Activated CD8-positive, alpha-beta T cell treated with anti-CD3 and anti-CD28 coated beads for 36 hours (primary cell): Measurements from ENCODE around the gene CACNA2D4. TPM values are rescaled to one million over a fixed set of nuclear protein-coding genes. Genes with fewer than 3 reads are reported as not detected.

Source experiments
- ATAC-seq: fragments of 200-7000 bp; cut with Tn5 transposase; one replicate; pipeline ENCODE4 v1.10.0; 2021; ENCODE audit warnings: mild to moderate bottlenecking, moderate library complexity
- CTCF ChIA-PET: fragments of 350-600 bp; sonication (Branson Sonifier 250); formaldehyde crosslinking; loops from one replicate; lab custom pipeline; 2021; ENCODE audit warnings: antibody characterized with exemption; lab: Charles Lee
- POLR2A ChIA-PET: fragments of 350-600 bp; sonication (Branson Sonifier 250); formaldehyde crosslinking; loops from one replicate; lab custom pipeline; 2021; ENCODE audit warnings: antibody characterized with exemption; lab: Charles Lee
- DNase-seq: peaks from one replicate; pipeline ENCODE4 v3.0.0-alpha.2; 2020
- H3K27ac Mint-ChIP-seq: one replicate; pipeline ENCODE4 v1.8.0; 2021; ENCODE audit warnings: mild to moderate bottlenecking, mixed read lengths
- H3K27me3 Mint-ChIP-seq: one replicate; pipeline ENCODE4 v1.8.0; 2021; ENCODE audit warnings: mixed read lengths
- H3K36me3 Mint-ChIP-seq: one replicate; pipeline ENCODE4 v1.8.0; 2021; ENCODE audit warnings: low read depth, mixed read lengths
- H3K4me1 Mint-ChIP-seq: one replicate; pipeline ENCODE4 v1.8.0; 2021; ENCODE audit warnings: low read depth, mixed read lengths
- H3K4me3 Mint-ChIP-seq: one replicate; pipeline ENCODE4 v1.8.0; 2021; ENCODE audit warnings: mild to moderate bottlenecking, moderate library complexity, mixed read lengths
- H3K9me3 Mint-ChIP-seq: one replicate; pipeline ENCODE4 v1.8.0; 2021; ENCODE audit warnings: mixed read lengths
- CTCF ChIP-seq: fragments of 200-600 bp; IDR thresholded peaks from one replicate; pipeline ENCODE4 v1.8.0; 2022; ENCODE audit warnings: antibody characterized with exemption, mild to moderate bottlenecking
- intact Hi-C: fragments of 100-400 bp; cut with micrococcal nuclease; formaldehyde crosslinking; loops from one replicate; pipeline ENCODE4 v1.10.0; 2022
- total RNA-seq, 2 experiments: library from RNA; stranded (reverse); gene quantifications; one replicate each; pipeline ENCODE4 v1.2.3, GENCODE V29; 2021

Gene CACNA2D4
- total RNA-seq, result 1 to 10 TPM; 4.2 to 4.3 TPM

DNA sequence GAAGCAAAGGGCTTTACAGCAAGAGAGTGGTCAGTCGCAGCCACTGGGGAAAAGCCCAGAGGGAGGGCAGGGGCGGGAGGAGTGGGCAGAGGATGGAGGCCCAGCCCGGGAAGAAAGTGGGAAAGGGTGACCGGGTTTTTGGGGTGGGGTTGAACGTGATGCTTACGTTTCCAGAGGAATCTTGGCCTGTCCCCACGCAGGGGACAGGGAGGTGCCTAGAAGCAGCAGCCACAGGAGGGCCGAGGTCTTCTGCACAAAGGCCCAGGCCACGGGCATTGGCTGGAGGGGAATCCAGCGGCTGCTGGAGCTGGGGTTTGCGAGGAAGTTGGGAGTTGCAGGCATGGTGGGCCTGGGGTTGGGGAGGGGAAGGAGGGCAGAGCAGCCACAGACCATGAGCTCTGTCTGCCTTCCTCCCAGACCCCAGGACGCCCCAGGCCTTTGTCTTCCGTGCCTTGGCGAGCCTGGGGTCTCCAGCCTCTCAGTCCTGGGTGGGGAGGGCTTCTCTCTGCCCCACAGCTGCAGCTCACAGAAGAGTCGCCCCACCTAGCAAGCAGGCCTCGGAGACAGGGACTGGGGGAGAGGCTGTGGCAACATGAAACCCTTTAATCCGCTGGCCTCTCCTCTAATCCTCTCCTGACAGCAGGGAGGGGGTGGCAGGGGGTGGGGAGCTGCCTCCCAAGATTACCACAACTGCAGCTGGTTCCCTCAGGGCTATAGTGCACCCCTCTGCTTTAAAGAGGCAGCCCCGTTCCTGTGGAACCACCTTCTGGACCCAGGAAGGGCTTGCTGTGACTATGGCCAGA, at the start of gene CACNA2D4:
Gene CACNA2D4, minus strand, starts transcription at position 572 of the 803 bp plus-strand sequence. Its CDS starts 179 bp downstream, at position 393.
- no peak for TF ChIP-seq CTCF
- H3K36me3 Mint-ChIP-seq, result no peaks in the 10 kb centered on the region
- no peak within 1 kb of the TSS for H3K27ac Mint-ChIP-seq
- ChIA-PET CTCF (interaction anchor here (1.2 to 5.8 kb wide), 3 partner anchors 22 to 284 kb away, joined by 3 to 23 read pairs (median 10); no protein-coding TSS in a partner anchor), POLR2A (interaction anchor here (0.6 kb wide), 1 partner anchor 62 kb away, joined by 3 read pairs; no protein-coding TSS in a partner anchor)
- H3K4me3 Mint-ChIP-seq, result no peak within 1 kb of the TSS
- H3K27me3 Mint-ChIP-seq, result peaks cover 5% of the 10 kb centered on the region
- DNase-seq, result no peak
- intact Hi-C loops, result no loop called here
- no peak for ATAC-seq
- no peaks in the 10 kb centered on the region for H3K9me3 Mint-ChIP-seq
- peaks cover 15% of the 10 kb centered on the region for H3K4me1 Mint-ChIP-seq

- POLR2A ChIA-PET, result interaction anchor here (1.1 kb wide), 1 partner anchor 7 kb away, joined by 3 read pairs; no protein-coding TSS in a partner anchor
- no peak overlapping the region for H3K27ac Mint-ChIP-seq
- TF ChIP-seq CTCF, result no peak
- no peak for ATAC-seq
- peaks cover 4% of the 10 kb centered on the region for H3K4me1 Mint-ChIP-seq
- no peak overlapping the region for H3K4me3 Mint-ChIP-seq
- H3K36me3 Mint-ChIP-seq, result peaks cover 8% of the 10 kb centered on the region
- intact Hi-C loops, result no loop called here
- DNase-seq, result no peak
- CTCF ChIA-PET, result interaction anchor here (1.3 to 1.4 kb wide), 2 partner anchors 8 to 27 kb away, joined by 6 to 9 read pairs; no protein-coding TSS in a partner anchor
- H3K9me3 Mint-ChIP-seq, result no peaks in the 10 kb centered on the region
- H3K27me3 Mint-ChIP-seq, result no peaks in the 10 kb centered on the region
Observed at GRCh38 chr12:1966561-1967226, 48.2 kb upstream of the CACNA2D4 start.

DNA sequence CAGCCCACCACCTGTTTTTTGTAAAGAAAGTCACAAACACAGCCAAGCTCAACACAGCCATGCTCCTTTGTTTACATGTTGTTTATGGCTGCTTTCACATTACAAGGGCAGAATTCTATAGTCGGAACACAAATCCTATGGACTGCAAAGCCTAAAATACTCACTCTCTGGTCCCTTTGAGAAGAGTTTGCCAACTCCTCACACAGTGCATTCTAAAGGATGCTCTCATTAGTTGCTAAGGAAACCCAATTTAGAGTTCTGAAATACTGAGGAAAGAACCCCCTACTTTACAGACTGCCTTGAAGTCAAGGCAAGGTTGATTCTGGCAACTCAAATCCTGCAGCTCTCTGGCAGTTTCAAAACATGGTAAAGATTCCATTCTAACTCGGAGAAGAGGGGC, 47.5 kb upstream of the CACNA2D4 start:
- Mint-ChIP-seq H3K27me3 (no peaks in the 10 kb centered on the region), H3K9me3 (no peaks in the 10 kb centered on the region), H3K4me1 (peaks cover 4% of the 10 kb centered on the region), H3K27ac (no peak overlapping the region), H3K4me3 (no peak overlapping the region), H3K36me3 (peaks cover 11% of the 10 kb centered on the region)
- intact Hi-C loops, result no loop called here
- no peak for ATAC-seq
- TF ChIP-seq CTCF, result no peak
- CTCF ChIA-PET, result interaction anchor here (1.1 to 1.9 kb wide), 5 partner anchors 9 to 313 kb away, joined by 3 to 11 read pairs (median 6); no protein-coding TSS in a partner anchor
- POLR2A ChIA-PET, result interaction anchor here (1.1 kb wide), 1 partner anchor 8 kb away, joined by 3 read pairs; no protein-coding TSS in a partner anchor
- no peak for DNase-seq

- Mint-ChIP-seq H3K9me3 (no peaks in the 10 kb centered on the region), H3K36me3 (peaks cover 20% of the 10 kb centered on the region), H3K27ac (no peak overlapping the region), H3K4me3 (no peak overlapping the region), H3K27me3 (no peaks in the 10 kb centered on the region), H3K4me1 (peaks cover 4% of the 10 kb centered on the region)
- no peak for TF ChIP-seq CTCF
- POLR2A ChIA-PET, result no interaction called here
- CTCF ChIA-PET, result interaction anchor here (1.6 kb wide), 1 partner anchor 22 kb away, joined by 12 read pairs; no protein-coding TSS in a partner anchor
- ATAC-seq (no peak), DNase-seq (no peak)
- intact Hi-C loops, result no loop called here
Observed at GRCh38 chr12:1962051-1963020, 43.9 kb upstream of the CACNA2D4 start.
